ENCODE data around the gene GASK1A.

GRCh38 chr3:43001094-43001553, 22.0 kb downstream of the GASK1A start:
- no peak for TF ChIP-seq POLR2A (IDR thresholded peaks at IDR 0.05)
- TF ChIP-seq, protein P1, sequence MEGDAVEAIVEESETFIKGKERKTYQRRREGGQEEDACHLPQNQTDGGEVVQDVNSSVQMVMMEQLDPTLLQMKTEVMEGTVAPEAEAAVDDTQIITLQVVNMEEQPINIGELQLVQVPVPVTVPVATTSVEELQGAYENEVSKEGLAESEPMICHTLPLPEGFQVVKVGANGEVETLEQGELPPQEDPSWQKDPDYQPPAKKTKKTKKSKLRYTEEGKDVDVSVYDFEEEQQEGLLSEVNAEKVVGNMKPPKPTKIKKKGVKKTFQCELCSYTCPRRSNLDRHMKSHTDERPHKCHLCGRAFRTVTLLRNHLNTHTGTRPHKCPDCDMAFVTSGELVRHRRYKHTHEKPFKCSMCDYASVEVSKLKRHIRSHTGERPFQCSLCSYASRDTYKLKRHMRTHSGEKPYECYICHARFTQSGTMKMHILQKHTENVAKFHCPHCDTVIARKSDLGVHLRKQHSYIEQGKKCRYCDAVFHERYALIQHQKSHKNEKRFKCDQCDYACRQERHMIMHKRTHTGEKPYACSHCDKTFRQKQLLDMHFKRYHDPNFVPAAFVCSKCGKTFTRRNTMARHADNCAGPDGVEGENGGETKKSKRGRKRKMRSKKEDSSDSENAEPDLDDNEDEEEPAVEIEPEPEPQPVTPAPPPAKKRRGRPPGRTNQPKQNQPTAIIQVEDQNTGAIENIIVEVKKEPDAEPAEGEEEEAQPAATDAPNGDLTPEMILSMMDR (IDR thresholded peaks at IDR 0.05), result no peak
